D341Med (cell line): Measurements from ENCODE around the gene AIF1.
"Not testable (repeated sequence)": the region's sequence is repeated elsewhere in the genome, so short reads cannot be mapped to it uniquely, and the experiment has no call there.

Source experiments
- DNase-seq: peaks from one replicate; pipeline ENCODE4 v3.0.0; 2012; ENCODE audit warnings: low spot score

The AIF1 gene

GRCh38 chr6:31580807-31581433 lies 34.1 kb upstream of the AIF1 start:
- DNase-seq: peak; percentile 97

GRCh38 chr6:31581434-31582229 lies 33.4 kb upstream of the AIF1 start:
- no peak for DNase-seq

GRCh38 chr6:31582230-31582643 lies 32.8 kb upstream of the AIF1 start, which contains the start of gene LTB:
TSS of gene LTB (minus strand) at chr6:31582424. CDS start at chr6:31582417, 7 bp downstream.
- no peak for DNase-seq

GRCh38 chr6:31585491-31585890 lies 29.5 kb upstream of the AIF1 start:
- DNase-seq: no peak

GRCh38 chr6:31586008-31586407 lies 29.0 kb upstream of the AIF1 start, which contains the start of gene LST1:
TSS of gene LST1 (plus strand) at chr6:31586277. CDS start at chr6:31587300, 1,023 bp downstream.
- DNase-seq: no peak

GRCh38 chr6:31586599-31587281 lies 28.3 kb upstream of the AIF1 start:
- DNase-seq: no peak

- DNase-seq: no peak
Observed at GRCh38 chr6:31587791-31588777, 26.9 kb upstream of the AIF1 start.

GRCh38 chr6:31588871-31589650 lies 26.0 kb upstream of the AIF1 start:
- no peak for DNase-seq

GRCh38 chr6:31590691-31591090 lies 24.3 kb upstream of the AIF1 start:
- DNase-seq: not testable (repeated sequence)

- DNase-seq: no peak
Observed at GRCh38 chr6:31592396-31592771, 22.6 kb upstream of the AIF1 start.

GRCh38 chr6:31597006-31597405 lies 18.0 kb upstream of the AIF1 start:
- peak; percentile 66 for DNase-seq

- DNase-seq: no peak
Observed at GRCh38 chr6:31607317-31607716, 7.7 kb upstream of the AIF1 start.

- no peak for DNase-seq
Observed at GRCh38 chr6:31609519-31610406, 5.3 kb upstream of the AIF1 start.

- DNase-seq: no peak
Observed at GRCh38 chr6:31610968-31611367, 4.1 kb upstream of the AIF1 start.

GRCh38 chr6:31614075-31614619 lies 887 bp upstream of the AIF1 start:
- DNase-seq: no peak

GRCh38 chr6:31615748-31616147 lies 714 bp downstream of the AIF1 start:
- DNase-seq: no peak

- DNase-seq: no peak
Observed at GRCh38 chr6:31617010-31617409, 2.0 kb downstream of the AIF1 start.

- DNase-seq: peak; percentile 95
Observed at GRCh38 chr6:31619805-31620585, 5.0 kb downstream of the AIF1 start.
